ENCODE data around the gene SLC30A7.

SLC30A7 gene

DNA sequence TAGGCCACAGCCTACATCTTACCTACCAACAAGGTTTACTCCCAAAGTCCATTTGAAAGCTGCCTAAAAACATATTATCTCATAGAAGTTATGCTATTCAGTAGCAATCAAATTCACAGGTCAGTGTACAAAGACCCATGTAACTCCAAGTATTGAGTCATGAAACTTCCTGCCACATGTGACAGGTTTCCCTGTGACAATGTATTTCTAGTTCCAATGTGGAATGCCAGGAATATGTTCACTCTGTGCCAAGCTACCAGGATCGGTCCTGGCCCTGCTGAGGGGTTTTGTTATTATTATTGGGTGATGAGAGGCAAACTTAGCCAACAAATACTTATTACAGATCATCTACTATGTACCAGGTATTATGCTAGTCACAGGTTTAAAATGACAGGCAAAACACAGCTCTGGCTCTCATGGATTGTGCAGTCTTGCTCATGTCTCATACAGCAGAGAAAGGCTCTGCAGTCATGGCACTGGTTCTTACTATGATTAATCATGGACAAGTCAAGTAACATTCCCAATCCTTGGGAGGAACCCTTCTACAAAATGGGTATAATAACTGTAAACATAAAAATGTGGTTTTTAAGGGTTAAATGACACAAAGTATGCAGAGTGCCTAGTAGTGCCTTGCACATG, 107.2 kb downstream of the SLC30A7 start:
- TF ChIP-seq ZBTB7A (IDR thresholded peaks at IDR 0.05; ENCODE audit: low read depth): no peak
- TF ChIP-seq, protein P1, sequence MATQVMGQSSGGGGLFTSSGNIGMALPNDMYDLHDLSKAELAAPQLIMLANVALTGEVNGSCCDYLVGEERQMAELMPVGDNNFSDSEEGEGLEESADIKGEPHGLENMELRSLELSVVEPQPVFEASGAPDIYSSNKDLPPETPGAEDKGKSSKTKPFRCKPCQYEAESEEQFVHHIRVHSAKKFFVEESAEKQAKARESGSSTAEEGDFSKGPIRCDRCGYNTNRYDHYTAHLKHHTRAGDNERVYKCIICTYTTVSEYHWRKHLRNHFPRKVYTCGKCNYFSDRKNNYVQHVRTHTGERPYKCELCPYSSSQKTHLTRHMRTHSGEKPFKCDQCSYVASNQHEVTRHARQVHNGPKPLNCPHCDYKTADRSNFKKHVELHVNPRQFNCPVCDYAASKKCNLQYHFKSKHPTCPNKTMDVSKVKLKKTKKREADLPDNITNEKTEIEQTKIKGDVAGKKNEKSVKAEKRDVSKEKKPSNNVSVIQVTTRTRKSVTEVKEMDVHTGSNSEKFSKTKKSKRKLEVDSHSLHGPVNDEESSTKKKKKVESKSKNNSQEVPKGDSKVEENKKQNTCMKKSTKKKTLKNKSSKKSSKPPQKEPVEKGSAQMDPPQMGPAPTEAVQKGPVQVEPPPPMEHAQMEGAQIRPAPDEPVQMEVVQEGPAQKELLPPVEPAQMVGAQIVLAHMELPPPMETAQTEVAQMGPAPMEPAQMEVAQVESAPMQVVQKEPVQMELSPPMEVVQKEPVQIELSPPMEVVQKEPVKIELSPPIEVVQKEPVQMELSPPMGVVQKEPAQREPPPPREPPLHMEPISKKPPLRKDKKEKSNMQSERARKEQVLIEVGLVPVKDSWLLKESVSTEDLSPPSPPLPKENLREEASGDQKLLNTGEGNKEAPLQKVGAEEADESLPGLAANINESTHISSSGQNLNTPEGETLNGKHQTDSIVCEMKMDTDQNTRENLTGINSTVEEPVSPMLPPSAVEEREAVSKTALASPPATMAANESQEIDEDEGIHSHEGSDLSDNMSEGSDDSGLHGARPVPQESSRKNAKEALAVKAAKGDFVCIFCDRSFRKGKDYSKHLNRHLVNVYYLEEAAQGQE (IDR thresholded peaks at IDR 0.05; ENCODE audit: low read depth): no peak
- TF ChIP-seq CREB1 (IDR thresholded peaks at IDR 0.05; ENCODE audit: low read depth): no peak
- TF ChIP-seq, protein P2, sequence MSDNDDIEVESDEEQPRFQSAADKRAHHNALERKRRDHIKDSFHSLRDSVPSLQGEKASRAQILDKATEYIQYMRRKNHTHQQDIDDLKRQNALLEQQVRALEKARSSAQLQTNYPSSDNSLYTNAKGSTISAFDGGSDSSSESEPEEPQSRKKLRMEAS (IDR thresholded peaks at IDR 0.05): no peak
- no peak for TF ChIP-seq NFIC (IDR thresholded peaks at IDR 0.05)
- TF ChIP-seq TAF1 (IDR thresholded peaks at IDR 0.05; ENCODE audit: low read depth): no peak
- no peak for TF ChIP-seq YY1 (IDR thresholded peaks at IDR 0.05; ENCODE audit: low read depth)
- TF ChIP-seq, protein P3, sequence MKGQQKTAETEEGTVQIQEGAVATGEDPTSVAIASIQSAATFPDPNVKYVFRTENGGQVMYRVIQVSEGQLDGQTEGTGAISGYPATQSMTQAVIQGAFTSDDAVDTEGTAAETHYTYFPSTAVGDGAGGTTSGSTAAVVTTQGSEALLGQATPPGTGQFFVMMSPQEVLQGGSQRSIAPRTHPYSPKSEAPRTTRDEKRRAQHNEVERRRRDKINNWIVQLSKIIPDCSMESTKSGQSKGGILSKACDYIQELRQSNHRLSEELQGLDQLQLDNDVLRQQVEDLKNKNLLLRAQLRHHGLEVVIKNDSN (IDR thresholded peaks at IDR 0.05): no peak
- no peak for TF ChIP-seq EGR1 (IDR thresholded peaks at IDR 0.05)
- no peak for TF ChIP-seq RAD21 (IDR thresholded peaks at IDR 0.05; ENCODE audit: low read depth)
- TF ChIP-seq FOXM1 (IDR thresholded peaks at IDR 0.05; ENCODE audit: borderline replicate concordance, low read depth): no peak
- no peak for TF ChIP-seq CEBPB (IDR thresholded peaks at IDR 0.05)
- TF ChIP-seq TCF12 (IDR thresholded peaks at IDR 0.05; ENCODE audit: low read depth): no peak
- no peak for TF ChIP-seq TEAD4 (IDR thresholded peaks at IDR 0.05)
- no peak for TF ChIP-seq EP300 (IDR thresholded peaks at IDR 0.05; ENCODE audit: borderline replicate concordance)

DNA sequence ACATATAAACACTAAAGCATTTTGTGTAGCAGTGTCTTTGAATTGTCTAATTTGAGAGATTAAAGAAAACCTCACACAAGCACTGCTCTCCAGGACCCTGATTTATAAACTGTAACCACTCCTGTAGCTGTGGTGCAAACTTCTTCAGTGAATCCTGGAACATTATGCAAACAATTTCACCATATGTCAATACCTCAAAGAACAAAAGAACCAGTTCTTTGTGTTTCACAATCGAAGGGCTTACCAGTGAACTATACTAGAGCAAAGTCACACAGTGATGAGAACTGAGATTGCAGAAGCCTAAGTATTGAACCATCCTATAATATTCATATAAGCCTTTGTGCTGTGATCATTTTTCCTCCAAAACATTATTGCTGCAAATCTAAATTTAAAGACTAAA, 108.2 kb downstream of the SLC30A7 start:
- TF ChIP-seq CEBPB (IDR thresholded peaks at IDR 0.05) (no peak), EP300 (IDR thresholded peaks at IDR 0.05; ENCODE audit: borderline replicate concordance) (no peak), YY1 (IDR thresholded peaks at IDR 0.05; ENCODE audit: low read depth) (no peak), TAF1 (IDR thresholded peaks at IDR 0.05; ENCODE audit: low read depth) (no peak), FOXM1 (IDR thresholded peaks at IDR 0.05; ENCODE audit: borderline replicate concordance, low read depth) (no peak), CREB1 (IDR thresholded peaks at IDR 0.05; ENCODE audit: low read depth) (no peak), EGR1 (IDR thresholded peaks at IDR 0.05) (no peak), RAD21 (IDR thresholded peaks at IDR 0.05; ENCODE audit: low read depth) (no peak), NFIC (IDR thresholded peaks at IDR 0.05) (no peak), TEAD4 (IDR thresholded peaks at IDR 0.05) (no peak), ZBTB7A (IDR thresholded peaks at IDR 0.05; ENCODE audit: low read depth) (no peak), TCF12 (IDR thresholded peaks at IDR 0.05; ENCODE audit: low read depth) (no peak)
- TF ChIP-seq, protein P1 (IDR thresholded peaks at IDR 0.05; ENCODE audit: low read depth): no peak
- TF ChIP-seq, protein P2 (IDR thresholded peaks at IDR 0.05): no peak
- TF ChIP-seq, protein P3 (IDR thresholded peaks at IDR 0.05): no peak

DNA sequence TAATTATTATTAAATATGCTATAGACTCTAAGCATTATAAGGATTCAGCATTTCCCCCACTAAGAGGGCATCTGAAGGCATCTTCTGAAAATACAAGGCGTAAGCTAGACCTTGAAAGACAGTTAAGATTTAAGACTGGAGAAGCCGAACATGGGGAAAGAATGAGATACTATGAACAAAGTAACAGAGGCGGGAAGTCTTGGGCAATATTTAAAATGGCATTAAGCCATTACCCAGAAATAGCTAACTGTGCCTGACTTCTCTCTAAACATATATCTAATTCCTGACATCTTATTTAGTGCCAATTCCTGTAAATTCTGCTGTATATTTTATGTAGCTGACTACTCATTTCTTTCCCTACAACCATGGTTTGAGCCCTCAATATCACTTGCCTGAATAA, 108.8 kb downstream of the SLC30A7 start:
- TF ChIP-seq ZBTB7A (IDR thresholded peaks at IDR 0.05; ENCODE audit: low read depth) (no peak), FOXM1 (IDR thresholded peaks at IDR 0.05; ENCODE audit: borderline replicate concordance, low read depth) (no peak), YY1 (IDR thresholded peaks at IDR 0.05; ENCODE audit: low read depth) (no peak), NFIC (IDR thresholded peaks at IDR 0.05) (no peak), EGR1 (IDR thresholded peaks at IDR 0.05) (no peak), TCF12 (IDR thresholded peaks at IDR 0.05; ENCODE audit: low read depth) (no peak), RAD21 (IDR thresholded peaks at IDR 0.05; ENCODE audit: low read depth) (no peak), TEAD4 (IDR thresholded peaks at IDR 0.05) (no peak), CREB1 (IDR thresholded peaks at IDR 0.05; ENCODE audit: low read depth) (no peak)
- TF ChIP-seq, protein P2 (IDR thresholded peaks at IDR 0.05): no peak
- TF ChIP-seq, protein P1 (IDR thresholded peaks at IDR 0.05; ENCODE audit: low read depth): no peak
- TF ChIP-seq, protein P3 (IDR thresholded peaks at IDR 0.05): no peak

Measured in Ishikawa (cell line).